Sigmoid colon (tissue), 4 donors: ENCODE data around the gene PCDHB13.

ENCODE experiments used
- POLR2AphosphoS5 ChIP-seq, 4 donors: sonication (generic); formaldehyde crosslinking; IDR thresholded peaks; one replicate each; pipeline ENCODE4 v1.6.1; 2017; ENCODE audit warnings: antibody characterized with exemption in 4 of 4
- TF ChIP-seq, protein P1 (sequence below), 4 experiments: fragments of 450-650 bp in 3 of 4; fragments of 200-600 bp in 1 of 4; IDR thresholded peaks; one replicate each; pipeline ENCODE4 v1.5.1; 2016 to 2019; ENCODE audit warnings: antibody characterized with exemption in 4 of 4, mild to moderate bottlenecking in 3 of 4, moderate library complexity in 2 of 4

DNA sequence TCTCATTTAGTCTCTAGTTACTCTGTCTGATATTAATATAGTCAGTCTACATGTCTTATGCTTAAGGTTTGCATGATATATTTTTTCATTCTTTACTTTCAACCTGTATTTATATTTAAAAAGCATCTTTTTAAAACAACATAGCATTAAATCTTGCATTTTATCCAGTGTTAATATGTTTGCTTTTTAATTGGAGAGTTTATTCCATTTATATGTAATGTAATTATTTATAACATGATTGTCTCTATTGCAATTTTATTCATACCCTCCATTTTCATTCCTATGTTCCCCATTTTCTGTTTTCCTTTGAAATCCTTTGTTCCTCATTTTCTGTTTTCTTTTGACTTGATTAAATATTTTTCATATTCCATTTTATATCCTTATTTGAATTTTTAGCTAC is 44.7 kb downstream of the PCDHB13 start:
- TF ChIP-seq, protein P1, sequence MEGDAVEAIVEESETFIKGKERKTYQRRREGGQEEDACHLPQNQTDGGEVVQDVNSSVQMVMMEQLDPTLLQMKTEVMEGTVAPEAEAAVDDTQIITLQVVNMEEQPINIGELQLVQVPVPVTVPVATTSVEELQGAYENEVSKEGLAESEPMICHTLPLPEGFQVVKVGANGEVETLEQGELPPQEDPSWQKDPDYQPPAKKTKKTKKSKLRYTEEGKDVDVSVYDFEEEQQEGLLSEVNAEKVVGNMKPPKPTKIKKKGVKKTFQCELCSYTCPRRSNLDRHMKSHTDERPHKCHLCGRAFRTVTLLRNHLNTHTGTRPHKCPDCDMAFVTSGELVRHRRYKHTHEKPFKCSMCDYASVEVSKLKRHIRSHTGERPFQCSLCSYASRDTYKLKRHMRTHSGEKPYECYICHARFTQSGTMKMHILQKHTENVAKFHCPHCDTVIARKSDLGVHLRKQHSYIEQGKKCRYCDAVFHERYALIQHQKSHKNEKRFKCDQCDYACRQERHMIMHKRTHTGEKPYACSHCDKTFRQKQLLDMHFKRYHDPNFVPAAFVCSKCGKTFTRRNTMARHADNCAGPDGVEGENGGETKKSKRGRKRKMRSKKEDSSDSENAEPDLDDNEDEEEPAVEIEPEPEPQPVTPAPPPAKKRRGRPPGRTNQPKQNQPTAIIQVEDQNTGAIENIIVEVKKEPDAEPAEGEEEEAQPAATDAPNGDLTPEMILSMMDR (IDR thresholded peaks at IDR 0.05), result no peak
- TF ChIP-seq POLR2AphosphoS5 (IDR thresholded peaks at IDR 0.05), result no peak
